Sigmoid colon (tissue), 7 donors: Measurements from ENCODE around the gene IL23R. TPM values are rescaled to one million over a fixed set of nuclear protein-coding genes. Genes with fewer than 3 reads are reported as not detected.

Experiments
- DNase-seq: peaks from one replicate; pipeline ENCODE4 v3.0.0-alpha.2; 2019
- H3K27ac ChIP-seq, 4 donors: fragments of 200-600 bp; sonication (generic); one replicate each; pipeline ENCODE4 v1.5.1; 2016 to 2019; ENCODE audit warnings: mild to moderate bottlenecking in 1 of 4
- H3K27me3 ChIP-seq, 3 donors: fragments of 200-600 bp; sonication (generic); one replicate each; pipeline ENCODE4 v1.5.1; 2019; ENCODE audit warnings: mild to moderate bottlenecking in 1 of 3
- H3K36me3 ChIP-seq, 4 donors: fragments of 200-600 bp; sonication (generic); one replicate each; pipeline ENCODE4 v1.5.1; 2016 to 2019
- H3K4me1 ChIP-seq, 4 donors: fragments of 200-600 bp; sonication (generic); one replicate each; pipeline ENCODE4 v1.5.1; 2017 to 2019
- H3K4me3 ChIP-seq, 4 donors: fragments of 200-600 bp; sonication (generic); one replicate each; pipeline ENCODE4 v1.5.1; 2017 to 2019; ENCODE audit warnings: mild to moderate bottlenecking in 2 of 4, moderate library complexity in 1 of 4
- H3K9me3 ChIP-seq, 4 donors: fragments of 200-600 bp in 3 of 4; sonication (generic) in 3 of 4; one replicate each; pipeline versions ENCODE4 v1.5.1 to v1.6.1; 2013 to 2019
- EP300 ChIP-seq, 4 donors: sonication (generic); formaldehyde crosslinking; IDR thresholded peaks; one replicate each; pipeline ENCODE4 v1.6.1; 2017; ENCODE audit warnings: antibody characterized with exemption in 4 of 4
- POLR2A ChIP-seq, 2 donors: fragments of 450-650 bp; IDR thresholded peaks; one replicate each; pipeline ENCODE4 v1.6.1; 2016; ENCODE audit warnings: antibody characterized with exemption in 2 of 2, mild to moderate bottlenecking in 2 of 2, moderate library complexity in 2 of 2
- POLR2AphosphoS5 ChIP-seq, 4 donors: sonication (generic); formaldehyde crosslinking; IDR thresholded peaks; one replicate each; pipeline ENCODE4 v1.6.1; 2017; ENCODE audit warnings: antibody characterized with exemption in 4 of 4
- WGBS, 2 donors: extraction: QIAGEN DNeasy Blood & Tissue Kit; methylation state at CpG; one replicate each; pipeline ENCODE4 v1.1.7; 2013; 5-methylcytosine and 5-hydroxymethylcytosine counted together
- intact Hi-C: fragments of 100-400 bp; cut with DNase I; formaldehyde crosslinking; loops from one replicate; pipeline ENCODE4 v1.15.1; 2023
- polyA plus RNA-seq, 3 donors: library from polyadenylated mRNA; stranded (reverse); fragments of 200-250 nt; gene quantifications; one replicate each; pipeline ENCODE4 v1.2.3, GENCODE V29; 2013
- total RNA-seq, 4 donors: library from RNA; depleted of rRNA; stranded (reverse); fragments of >200 nt; gene quantifications; one replicate each; pipeline ENCODE4 v1.1.0, GENCODE V29; 2016
- TF ChIP-seq, protein P1 (sequence below), 4 experiments: fragments of 450-650 bp in 3 of 4; fragments of 200-600 bp in 1 of 4; IDR thresholded peaks; one replicate each; pipeline ENCODE4 v1.5.1; 2016 to 2019; ENCODE audit warnings: antibody characterized with exemption in 4 of 4, mild to moderate bottlenecking in 3 of 4, moderate library complexity in 2 of 4
- donor health status: healthy with polysubstance abuse.
- donor health status: Bipolar disorder and iron deficiency.
- donor health status: healthy.

Gene IL23R
- total and polyA plus RNA-seq, 7 donors: 0.58 to 0.69 (median 0.60) TPM; not detected in 4

GRCh38 chr1:67191668-67192520, 25.6 kb downstream of the IL23R start:
- WGBS, 2 donors: 57 to 70% methylated on average over 2 of the region's 2 CpGs
- intact Hi-C loops: no loop called here

GRCh38 chr1:67192902-67193301, 26.6 kb downstream of the IL23R start:
- Histone ChIP-seq H3K27me3 (no peaks in the 10 kb centered on the region), H3K36me3 (no peaks in the 10 kb centered on the region), H3K27ac (no peak overlapping the region), H3K4me1 (no peaks in the 10 kb centered on the region), H3K4me3 (no peak overlapping the region), H3K9me3 (no peaks in the 10 kb centered on the region)
- TF ChIP-seq, protein P1, sequence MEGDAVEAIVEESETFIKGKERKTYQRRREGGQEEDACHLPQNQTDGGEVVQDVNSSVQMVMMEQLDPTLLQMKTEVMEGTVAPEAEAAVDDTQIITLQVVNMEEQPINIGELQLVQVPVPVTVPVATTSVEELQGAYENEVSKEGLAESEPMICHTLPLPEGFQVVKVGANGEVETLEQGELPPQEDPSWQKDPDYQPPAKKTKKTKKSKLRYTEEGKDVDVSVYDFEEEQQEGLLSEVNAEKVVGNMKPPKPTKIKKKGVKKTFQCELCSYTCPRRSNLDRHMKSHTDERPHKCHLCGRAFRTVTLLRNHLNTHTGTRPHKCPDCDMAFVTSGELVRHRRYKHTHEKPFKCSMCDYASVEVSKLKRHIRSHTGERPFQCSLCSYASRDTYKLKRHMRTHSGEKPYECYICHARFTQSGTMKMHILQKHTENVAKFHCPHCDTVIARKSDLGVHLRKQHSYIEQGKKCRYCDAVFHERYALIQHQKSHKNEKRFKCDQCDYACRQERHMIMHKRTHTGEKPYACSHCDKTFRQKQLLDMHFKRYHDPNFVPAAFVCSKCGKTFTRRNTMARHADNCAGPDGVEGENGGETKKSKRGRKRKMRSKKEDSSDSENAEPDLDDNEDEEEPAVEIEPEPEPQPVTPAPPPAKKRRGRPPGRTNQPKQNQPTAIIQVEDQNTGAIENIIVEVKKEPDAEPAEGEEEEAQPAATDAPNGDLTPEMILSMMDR (IDR thresholded peaks at IDR 0.05): no peak
- TF ChIP-seq POLR2A (IDR thresholded peaks at IDR 0.05): no peak
- no peak for TF ChIP-seq POLR2AphosphoS5 (IDR thresholded peaks at IDR 0.05)
- TF ChIP-seq EP300 (IDR thresholded peaks at IDR 0.05): no peak
- WGBS, 2 donors: 95 to 96% methylated on average over 1 of the region's 1 CpG
- DNase-seq: no peak
- intact Hi-C loops: no loop called here

More at GRCh38 chr1:67191668-67192520, 25.6 kb downstream of the IL23R start:
- Histone ChIP-seq H3K4me3 (no peak overlapping the region), H3K27ac (no peak overlapping the region), H3K36me3 (no peaks in the 10 kb centered on the region), H3K4me1 (no peaks in the 10 kb centered on the region), H3K27me3 (no peaks in the 10 kb centered on the region), H3K9me3 (no peaks in the 10 kb centered on the region)
- TF ChIP-seq POLR2AphosphoS5 (IDR thresholded peaks at IDR 0.05) (no peak), EP300 (IDR thresholded peaks at IDR 0.05) (no peak), POLR2A (IDR thresholded peaks at IDR 0.05) (no peak)
- TF ChIP-seq, protein P1 (IDR thresholded peaks at IDR 0.05): no peak
- no peak for DNase-seq

DNA sequence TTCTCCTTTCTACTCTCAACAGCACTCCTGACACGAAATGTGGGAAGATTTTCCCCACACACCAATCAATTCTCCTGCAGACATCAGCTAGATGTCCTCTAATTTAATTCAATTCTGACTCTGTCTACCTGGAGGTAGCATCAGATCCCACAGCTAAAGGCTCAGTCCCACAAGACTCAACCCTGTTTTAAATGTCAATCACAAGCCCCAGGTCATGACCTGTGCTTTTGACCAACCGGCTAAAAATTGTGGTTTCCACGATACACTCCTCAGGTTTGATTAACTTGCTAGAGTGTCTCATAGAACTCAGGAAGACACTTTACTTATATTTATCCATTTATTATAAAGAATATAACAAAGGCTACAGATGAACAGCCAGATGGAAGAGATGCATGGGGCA, 27.4 kb downstream of the IL23R start:
- 52 to 58% methylated on average over 3 of the region's 3 CpGs for whole genome bisulfite sequencing, 2 donors
- intact Hi-C loops: no loop called here
- Histone ChIP-seq H3K4me1 (no peaks in the 10 kb centered on the region), H3K27ac (no peak overlapping the region), H3K36me3 (no peaks in the 10 kb centered on the region), H3K4me3 (no peak overlapping the region), H3K9me3 (no peaks in the 10 kb centered on the region), H3K27me3 (no peaks in the 10 kb centered on the region)
- TF ChIP-seq POLR2A (IDR thresholded peaks at IDR 0.05): no peak
- no peak for TF ChIP-seq POLR2AphosphoS5 (IDR thresholded peaks at IDR 0.05)
- TF ChIP-seq EP300 (IDR thresholded peaks at IDR 0.05): no peak
- TF ChIP-seq, protein P1 (IDR thresholded peaks at IDR 0.05): no peak
- DNase-seq: no peak

DNA sequence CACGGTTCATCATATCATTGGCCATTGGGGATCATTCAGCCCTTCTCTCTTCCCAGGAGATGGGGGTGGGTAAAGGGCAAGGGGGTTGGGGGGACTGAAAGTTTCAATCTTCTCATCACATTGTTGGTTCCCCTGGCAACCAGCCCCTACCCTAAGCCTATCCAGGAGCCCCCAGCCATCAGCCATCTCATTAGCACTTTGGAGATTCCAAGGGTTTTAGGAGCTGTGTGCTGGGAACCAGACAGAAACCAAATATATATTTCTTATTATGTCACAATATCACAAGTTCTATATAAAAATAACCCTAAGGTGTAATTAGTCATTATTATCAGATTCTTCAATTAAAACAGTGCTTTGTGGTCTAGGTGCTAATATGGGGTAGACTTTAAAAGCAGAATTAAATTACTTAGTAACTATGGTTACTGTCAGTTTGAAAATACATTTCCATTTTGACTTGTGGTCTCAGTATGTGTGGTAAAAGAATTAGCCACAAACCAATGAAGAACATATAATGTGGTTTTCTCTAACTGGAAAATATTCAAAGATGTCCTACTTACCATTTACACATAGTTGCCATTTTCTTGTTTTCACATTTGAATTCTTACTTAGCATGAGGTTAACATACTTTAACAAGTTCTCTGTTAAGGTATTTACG, 28.1 kb downstream of the IL23R start:
- WGBS, 2 donors: 74 to 79% methylated on average over 2 of the region's 2 CpGs
- no peaks in the 10 kb centered on the region for H3K9me3 ChIP-seq
- H3K36me3 ChIP-seq: no peaks in the 10 kb centered on the region
- no peaks in the 10 kb centered on the region for H3K4me1 ChIP-seq
- TF ChIP-seq, protein P1 (IDR thresholded peaks at IDR 0.05): no peak
- no peak for TF ChIP-seq EP300 (IDR thresholded peaks at IDR 0.05)
- no peak for TF ChIP-seq POLR2AphosphoS5 (IDR thresholded peaks at IDR 0.05)
- TF ChIP-seq POLR2A (IDR thresholded peaks at IDR 0.05): no peak
- H3K27me3 ChIP-seq: no peaks in the 10 kb centered on the region
- no peak overlapping the region for H3K27ac ChIP-seq
- DNase-seq: no peak
- intact Hi-C loops: no loop called here
- H3K4me3 ChIP-seq: no peak overlapping the region
